SK-N-SH treated with all-trans-retinoic acid at 6 μM for 48 hours (cell line): ENCODE results near the gene CT45A9.
"Not testable (repeated sequence)": the region's sequence is repeated elsewhere in the genome, so short reads cannot be mapped to it uniquely, and the experiment has no call there.

Source experiments
- ATAC-seq: fragments of 200-7000 bp; cut with Tn5 transposase; 3 replicates; pipeline ENCODE4 v1.9.1; 2020; ENCODE audit warnings: mild to moderate bottlenecking, moderate library complexity
- ARNTL ChIP-seq: fragments of 450-650 bp; formaldehyde crosslinking; IDR thresholded peaks from 2 replicates; pipeline ENCODE4 v1.5.0; 2020; ENCODE audit warnings: low read depth, mild to moderate bottlenecking, moderate library complexity, borderline replicate concordance
- BACH2 ChIP-seq: fragments of 250-450 bp; sonication (Bioruptor Pico); IDR thresholded peaks from 2 replicates; pipeline ENCODE4 v1.9.0; 2021; ENCODE audit warnings: mild to moderate bottlenecking, borderline replicate concordance
- CREB5 ChIP-seq: fragments of 250-450 bp; sonication (Bioruptor Pico); IDR thresholded peaks from 2 replicates; pipeline ENCODE4 v1.5.1; 2020; ENCODE audit warnings: low read depth, mild to moderate bottlenecking, moderate library complexity
- CSRNP3 ChIP-seq: fragments of 250-450 bp; sonication (Bioruptor Pico); IDR thresholded peaks from 2 replicates; pipeline ENCODE4 v1.5.1; 2021; ENCODE audit warnings: mild to moderate bottlenecking, moderate library complexity
- ESRRG ChIP-seq: fragments of 250-450 bp; sonication (Bioruptor Pico); IDR thresholded peaks from 2 replicates; pipeline ENCODE4 v1.6.1; 2021; ENCODE audit warnings: mild to moderate bottlenecking
- ISL1 ChIP-seq: fragments of 250-450 bp; sonication (Bioruptor Pico); IDR thresholded peaks from 2 replicates; pipeline ENCODE4 v2.1.2; 2022; ENCODE audit warnings: mild to moderate bottlenecking, moderate library complexity
- OSR1 ChIP-seq: fragments of 250-450 bp; sonication (Bioruptor Pico); IDR thresholded peaks from 2 replicates; pipeline ENCODE4 v1.8.0; 2022; ENCODE audit warnings: moderate library complexity, mild to moderate bottlenecking, inconsistent platforms
- PATZ1 ChIP-seq: fragments of 250-450 bp; sonication (Bioruptor Pico); IDR thresholded peaks from 2 replicates; pipeline ENCODE4 v1.8.0; 2020; ENCODE audit warnings: mild to moderate bottlenecking, moderate library complexity, borderline replicate concordance
- POU6F1 ChIP-seq: fragments of 250-450 bp; sonication (Bioruptor Pico); IDR thresholded peaks from 2 replicates; pipeline ENCODE4 v1.8.0; 2021; ENCODE audit warnings: low read depth, mild to moderate bottlenecking, moderate library complexity, borderline replicate concordance
- PPARA ChIP-seq: fragments of 250-450 bp; sonication (Bioruptor Pico); IDR thresholded peaks from 2 replicates; pipeline ENCODE4 v1.5.0; 2020; ENCODE audit warnings: mild to moderate bottlenecking, borderline replicate concordance
- RARB ChIP-seq: fragments of 250-450 bp; sonication (Bioruptor Pico); IDR thresholded peaks from 2 replicates; pipeline ENCODE4 v1.8.0; 2021; ENCODE audit warnings: mild to moderate bottlenecking, moderate library complexity
- SNAI2 ChIP-seq: fragments of 250-450 bp; sonication (Bioruptor Pico); IDR thresholded peaks from 2 replicates; pipeline ENCODE4 v1.5.0; 2020; ENCODE audit warnings: mild to moderate bottlenecking, moderate library complexity
- TCF4 ChIP-seq: fragments of 250-450 bp; sonication (Bioruptor Pico); IDR thresholded peaks from 2 replicates; pipeline ENCODE4 v1.8.0; 2021; ENCODE audit warnings: mild to moderate bottlenecking, moderate library complexity, borderline replicate concordance
- TOX ChIP-seq: fragments of 250-450 bp; sonication (Bioruptor Pico); IDR thresholded peaks from 2 replicates; pipeline ENCODE4 v1.8.0; 2021; ENCODE audit warnings: mild to moderate bottlenecking, moderate library complexity, borderline replicate concordance
- TSHZ2 ChIP-seq: fragments of 250-450 bp; sonication (Bioruptor Pico); IDR thresholded peaks from 2 replicates; pipeline ENCODE4 v1.5.0; 2020; ENCODE audit warnings: mild to moderate bottlenecking, moderate library complexity
- ZC3H10 ChIP-seq: fragments of 250-450 bp; sonication (Bioruptor Pico); IDR thresholded peaks from 2 replicates; pipeline ENCODE4 v1.5.1; 2021; ENCODE audit warnings: mild to moderate bottlenecking, moderate library complexity
- ZFP30 ChIP-seq: fragments of 450-650 bp; formaldehyde crosslinking; IDR thresholded peaks from 2 replicates; pipeline ENCODE4 v1.5.0; 2022; ENCODE audit warnings: mild to moderate bottlenecking, moderate library complexity
- ZNF565 ChIP-seq: fragments of 450-650 bp; formaldehyde crosslinking; conservative IDR thresholded peaks from 2 replicates; pipeline ENCODE4 v1.5.0; 2020; ENCODE audit warnings: low read depth, mild to moderate bottlenecking, moderate library complexity
- ZNF70 ChIP-seq: fragments of 450-650 bp; formaldehyde crosslinking; IDR thresholded peaks from 2 replicates; pipeline ENCODE4 v1.5.0; 2020; ENCODE audit warnings: mild to moderate bottlenecking, moderate library complexity
- ZNF8 ChIP-seq: fragments of 450-650 bp; formaldehyde crosslinking; IDR thresholded peaks from 2 replicates; pipeline ENCODE4 v1.5.0; 2020; ENCODE audit warnings: mild to moderate bottlenecking, moderate library complexity

CT45A9 gene

GRCh38 chrX:135871712-135872111 is at the start of gene CT45A9:
CT45A9 (minus strand) TSS chrX:135871812; CDS start chrX:135868061, 3,751 bp downstream.
- ATAC-seq, result not testable (repeated sequence)

GRCh38 chrX:135920516-135920915 is 48.9 kb upstream of the CT45A9 start:
- not testable (repeated sequence) for ATAC-seq

GRCh38 chrX:135914404-135914803 is 42.8 kb upstream of the CT45A9 start:
- ATAC-seq, result no peak
- TF ChIP-seq PPARA (CRISPR knock-in tag) (no peak), ARNTL (CRISPR knock-in tag) (no peak), ZNF565 (CRISPR knock-in tag) (no peak), ISL1 (no peak), BACH2 (CRISPR knock-in tag) (no peak), PATZ1 (CRISPR knock-in tag) (no peak), TCF4 (CRISPR knock-in tag) (no peak)
- TF ChIP-seq, all 23 proteins: peak for 0

- no peak for ATAC-seq
- TF ChIP-seq CSRNP3 (CRISPR knock-in tag) (no peak), TSHZ2 (no peak), CREB5 (CRISPR knock-in tag) (no peak), ZNF565 (CRISPR knock-in tag) (no peak), ZFP30 (CRISPR knock-in tag) (no peak), OSR1 (CRISPR knock-in tag) (no peak)
Measured at GRCh38 chrX:135910251-135910650, 38.6 kb upstream of the CT45A9 start.

GRCh38 chrX:135893294-135893817 is 21.7 kb upstream of the CT45A9 start, which contains the start of the genes CT45A10 and SAGE1:
CT45A10 (minus strand) TSS chrX:135893444; CDS start chrX:135885344, 8,100 bp downstream.
SAGE1 (plus strand) TSS chrX:135893716; CDS start chrX:135896243, 2,527 bp downstream.
- ATAC-seq, result no peak
- TF ChIP-seq ESRRG, result no peak
- TF ChIP-seq ISL1, result no peak
- TF ChIP-seq POU6F1 (CRISPR knock-in tag), result no peak
- TF ChIP-seq TCF4 (CRISPR knock-in tag), result no peak
- TF ChIP-seq SNAI2 (CRISPR knock-in tag), result no peak
- no peak for TF ChIP-seq OSR1 (CRISPR knock-in tag)
- TF ChIP-seq RARB (CRISPR knock-in tag), result no peak
- TF ChIP-seq ZNF8 (CRISPR knock-in tag), result no peak
- TF ChIP-seq ZNF70 (CRISPR knock-in tag), result no peak
- TF ChIP-seq BACH2 (CRISPR knock-in tag), result no peak
- no peak for TF ChIP-seq TOX (CRISPR knock-in tag)
- no peak for TF ChIP-seq TSHZ2
- TF ChIP-seq ZC3H10 (CRISPR knock-in tag), result no peak
- no peak for TF ChIP-seq PATZ1 (CRISPR knock-in tag)
